KBM-7 (cell line): ENCODE measurements around the gene TMEM63C.
"Not testable (repeated sequence)": the region's sequence is repeated elsewhere in the genome, so short reads cannot be mapped to it uniquely, and the experiment has no call there.

ENCODE experiments used
- DNase-seq: peaks from one replicate; pipeline ENCODE4 v3.0.0-alpha.2; 2015
- in situ Hi-C: fragments of 300-500 bp; cut with MboI; formaldehyde crosslinking; loops from 2 replicates; pipeline ENCODE4 v1.14.3; 2020; ENCODE audit warnings: low sequenced_read_pairs, low pct_unique_long_range_greater_than_20kb, mixed read lengths

Gene TMEM63C

GRCh38 chr14:77265561-77266335 lies 84.2 kb downstream of the TMEM63C start:
- DNase-seq = no peak
- in situ Hi-C loops = no loop called here

GRCh38 chr14:77266336-77266735 lies 84.7 kb downstream of the TMEM63C start:
- in situ Hi-C loops = no loop called here
- DNase-seq = no peak

- DNase-seq = no peak
- in situ Hi-C loops = no loop called here
These were observed 86.5 kb downstream of the TMEM63C start for GRCh38 chr14:77267937-77268699.

GRCh38 chr14:77268989-77269600 lies 87.5 kb downstream of the TMEM63C start:
- in situ Hi-C loops = no loop called here
- no peak for DNase-seq

GRCh38 chr14:77270361-77271112 lies 88.9 kb downstream of the TMEM63C start:
- in situ Hi-C loops = no loop called here
- no peak for DNase-seq

GRCh38 chr14:77271113-77271710 lies 89.6 kb downstream of the TMEM63C start, which contains the start of gene NGB:
NGB (minus strand) TSS chr14:77271206; CDS start chr14:77270937, 269 bp downstream.
- no peak for DNase-seq
- in situ Hi-C loops = no loop called here

GRCh38 chr14:77272261-77272660 lies 90.7 kb downstream of the TMEM63C start:
- DNase-seq = no peak
- in situ Hi-C loops = no loop called here

GRCh38 chr14:77273796-77274195 lies 92.2 kb downstream of the TMEM63C start:
- in situ Hi-C loops = no loop called here
- no peak for DNase-seq

- in situ Hi-C loops = no loop called here
- DNase-seq = no peak
These were observed 93.5 kb downstream of the TMEM63C start for GRCh38 chr14:77275041-77275580.

GRCh38 chr14:77275601-77276017 lies 94.0 kb downstream of the TMEM63C start:
- no peak for DNase-seq
- in situ Hi-C loops = no loop called here

GRCh38 chr14:77276295-77276935 lies 94.8 kb downstream of the TMEM63C start:
- in situ Hi-C loops = no loop called here
- DNase-seq = no peak

GRCh38 chr14:77276959-77277358 lies 95.4 kb downstream of the TMEM63C start:
- no peak for DNase-seq
- in situ Hi-C loops = no loop called here

GRCh38 chr14:77278461-77279230 lies 97.0 kb downstream of the TMEM63C start:
- DNase-seq = no peak
- in situ Hi-C loops = no loop called here

- in situ Hi-C loops = no loop called here
- DNase-seq = no peak
These were observed 98.1 kb downstream of the TMEM63C start for GRCh38 chr14:77279719-77280118.

GRCh38 chr14:77280921-77281320 lies 99.3 kb downstream of the TMEM63C start:
- in situ Hi-C loops, DNase-seq: not testable (repeated sequence)

- in situ Hi-C loops = no loop called here
- no peak for DNase-seq
These were observed 100.3 kb downstream of the TMEM63C start for GRCh38 chr14:77281852-77282410.

- no peak for DNase-seq
- in situ Hi-C loops = no loop called here
These were observed 102.5 kb downstream of the TMEM63C start for GRCh38 chr14:77284066-77284465.
